HG03135 (cell line): ENCODE measurements around the gene RAB3GAP1.
A peak's percentile ranks its signal among the peaks of the same experiment; 100 is the strongest.
"Not testable (repeated sequence)": the region's sequence is repeated elsewhere in the genome, so short reads cannot be mapped to it uniquely, and the experiment has no call there.

Source experiments
- ATAC-seq: cut with Tn5 transposase; IDR thresholded peaks from one replicate; pipeline ENCODE4 v1.9.1; 2021; ENCODE audit warnings: mild to moderate bottlenecking, moderate library complexity; ENCODE audit not compliant: unreplicated experiment

The RAB3GAP1 gene

DNA sequence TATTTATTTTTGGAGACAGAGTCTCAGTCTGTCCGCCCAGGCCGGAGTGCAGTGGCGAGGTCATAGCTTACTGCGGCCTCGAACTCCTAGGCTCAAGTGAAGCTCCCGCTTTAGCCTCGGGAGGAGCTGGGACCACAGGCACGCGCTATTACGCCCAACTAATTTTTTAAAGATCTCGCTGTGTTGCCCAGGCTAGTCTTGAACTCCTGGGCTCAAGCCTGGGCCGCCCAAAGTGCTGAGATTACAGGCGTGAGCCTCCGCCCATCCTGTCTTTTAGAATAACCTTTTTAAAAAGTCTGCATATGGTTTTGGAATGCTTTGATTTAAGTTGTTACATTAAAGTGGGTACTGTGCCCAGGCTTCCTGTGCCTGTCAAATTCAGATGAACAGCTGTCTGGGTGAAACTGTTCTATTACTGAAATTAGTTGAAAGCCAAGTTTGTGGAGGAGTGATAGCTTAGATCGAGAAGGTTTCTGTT is 944 bp downstream of the RAB3GAP1 start:
- ATAC-seq, result peak; percentile 27

DNA sequence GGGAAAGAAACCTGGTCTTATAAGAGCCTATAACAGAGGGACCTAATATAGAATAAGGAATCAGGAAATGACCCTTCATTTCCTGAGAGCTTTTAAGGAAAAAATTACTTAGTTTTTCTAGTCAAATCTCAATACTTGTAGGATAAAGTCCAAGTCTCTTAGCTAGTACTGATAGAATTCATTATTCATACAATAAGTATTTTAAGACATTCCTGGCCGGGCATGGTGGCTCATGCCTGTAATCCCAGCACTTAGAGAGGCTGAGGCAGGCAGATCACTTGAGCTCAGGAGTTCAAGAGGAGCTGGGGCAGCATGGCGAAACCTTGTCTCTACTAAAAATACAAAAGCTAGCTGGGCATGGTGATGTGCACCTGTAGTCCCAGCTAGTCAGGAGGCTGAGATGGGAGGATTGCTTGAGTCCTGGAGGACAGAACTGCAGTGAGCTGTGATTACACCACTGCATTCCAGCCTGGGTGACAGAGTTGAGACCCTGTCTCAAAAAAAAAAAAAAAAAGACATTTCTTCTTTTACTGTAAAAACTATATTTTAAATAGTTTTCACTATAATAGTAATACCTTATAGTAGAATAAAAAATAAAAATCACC is 3.2 kb downstream of the RAB3GAP1 start:
- ATAC-seq, result no peak

DNA sequence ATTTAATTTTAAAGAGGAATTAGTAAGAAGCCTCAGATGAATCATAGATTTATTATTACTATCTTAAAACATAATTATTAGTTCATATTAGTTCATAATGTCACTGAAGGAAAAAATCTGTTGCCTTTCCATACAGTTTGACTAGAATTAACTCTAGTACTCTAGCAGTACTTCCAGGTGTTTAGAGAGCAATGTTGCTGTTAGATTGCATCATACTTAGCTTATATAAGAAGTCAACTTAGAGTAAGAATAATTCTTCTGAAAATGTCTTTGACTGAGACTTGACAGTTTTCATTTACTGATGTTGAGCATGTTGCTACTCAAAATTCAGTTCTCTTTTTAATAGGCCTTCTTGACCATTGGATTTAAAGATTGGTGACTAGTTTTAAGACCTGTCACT is 4.7 kb downstream of the RAB3GAP1 start:
- no peak for ATAC-seq

DNA sequence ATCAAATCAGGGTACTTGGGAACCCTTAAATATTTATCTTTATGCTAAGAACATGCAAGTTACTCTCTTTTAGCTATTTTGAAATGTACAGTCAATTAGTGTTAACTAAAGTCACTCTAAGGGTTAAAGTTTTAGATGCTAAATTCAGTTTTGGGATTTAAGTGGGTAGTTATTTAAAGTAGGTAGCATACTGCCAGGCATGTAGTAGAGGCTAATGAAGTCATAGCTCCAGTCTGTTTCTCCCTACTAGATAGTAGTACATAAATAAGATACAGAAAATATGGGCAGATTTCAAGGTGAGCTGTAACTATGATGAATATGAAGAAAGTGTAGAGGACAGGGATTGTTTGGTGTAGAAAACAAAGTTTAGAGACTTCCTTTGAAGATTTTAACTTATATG is 7.5 kb downstream of the RAB3GAP1 start:
- no peak for ATAC-seq

DNA sequence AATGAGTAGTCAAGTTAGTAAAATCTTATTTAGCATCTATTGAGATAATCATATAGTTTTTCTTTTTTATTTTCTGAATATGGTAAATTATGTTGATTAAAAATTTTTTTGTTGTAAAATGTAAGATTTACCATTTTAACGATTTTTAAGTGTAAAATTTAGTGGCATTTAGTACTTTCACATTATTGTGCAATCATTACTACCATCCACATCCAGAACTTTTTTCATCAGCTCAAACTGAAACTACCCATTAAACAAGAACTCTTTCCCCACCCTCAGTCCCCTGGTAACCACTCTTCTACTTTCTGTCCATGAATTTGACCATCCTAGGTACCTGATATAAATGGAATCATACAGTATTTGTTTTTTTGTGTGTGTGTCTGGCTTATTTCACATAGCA is 11.1 kb downstream of the RAB3GAP1 start:
- no peak for ATAC-seq

DNA sequence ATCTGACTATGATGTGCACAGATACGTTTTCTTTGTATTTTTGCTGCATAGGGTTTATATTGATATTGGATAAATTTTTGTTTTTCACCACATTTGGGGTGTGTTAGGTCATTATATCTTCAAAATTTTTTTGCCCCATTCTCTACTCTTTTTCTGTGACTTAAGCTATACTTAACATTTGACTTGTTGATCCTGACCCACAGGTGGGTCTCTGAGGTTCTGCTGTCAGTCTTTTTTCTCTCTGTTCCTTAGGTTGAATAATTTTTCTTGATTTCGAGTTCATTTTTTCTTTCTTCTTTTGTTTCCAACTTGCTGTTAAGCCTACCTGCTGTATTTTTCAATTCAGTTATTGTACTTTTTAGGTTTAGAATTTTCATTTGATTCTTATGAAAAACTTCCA is 12.1 kb downstream of the RAB3GAP1 start:
- no peak for ATAC-seq

DNA sequence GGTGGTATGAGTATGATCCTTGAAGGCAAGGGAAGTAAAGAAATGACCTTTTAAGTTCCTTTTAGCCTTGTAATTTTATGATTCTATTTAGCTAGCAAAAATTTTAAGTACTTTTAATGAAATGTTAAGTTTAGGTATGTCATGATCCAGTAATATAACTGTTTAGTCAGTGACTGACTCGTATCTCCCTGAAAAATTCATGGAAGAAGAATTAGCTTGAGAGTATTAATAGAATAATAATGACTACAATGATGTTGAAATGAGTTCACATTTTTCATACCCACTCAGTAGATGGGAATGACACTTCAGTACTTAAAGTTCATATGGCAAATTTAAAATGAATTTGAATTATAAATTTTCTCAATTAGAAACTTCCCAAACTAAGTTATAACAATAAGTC is 14.6 kb downstream of the RAB3GAP1 start:
- ATAC-seq, result no peak

DNA sequence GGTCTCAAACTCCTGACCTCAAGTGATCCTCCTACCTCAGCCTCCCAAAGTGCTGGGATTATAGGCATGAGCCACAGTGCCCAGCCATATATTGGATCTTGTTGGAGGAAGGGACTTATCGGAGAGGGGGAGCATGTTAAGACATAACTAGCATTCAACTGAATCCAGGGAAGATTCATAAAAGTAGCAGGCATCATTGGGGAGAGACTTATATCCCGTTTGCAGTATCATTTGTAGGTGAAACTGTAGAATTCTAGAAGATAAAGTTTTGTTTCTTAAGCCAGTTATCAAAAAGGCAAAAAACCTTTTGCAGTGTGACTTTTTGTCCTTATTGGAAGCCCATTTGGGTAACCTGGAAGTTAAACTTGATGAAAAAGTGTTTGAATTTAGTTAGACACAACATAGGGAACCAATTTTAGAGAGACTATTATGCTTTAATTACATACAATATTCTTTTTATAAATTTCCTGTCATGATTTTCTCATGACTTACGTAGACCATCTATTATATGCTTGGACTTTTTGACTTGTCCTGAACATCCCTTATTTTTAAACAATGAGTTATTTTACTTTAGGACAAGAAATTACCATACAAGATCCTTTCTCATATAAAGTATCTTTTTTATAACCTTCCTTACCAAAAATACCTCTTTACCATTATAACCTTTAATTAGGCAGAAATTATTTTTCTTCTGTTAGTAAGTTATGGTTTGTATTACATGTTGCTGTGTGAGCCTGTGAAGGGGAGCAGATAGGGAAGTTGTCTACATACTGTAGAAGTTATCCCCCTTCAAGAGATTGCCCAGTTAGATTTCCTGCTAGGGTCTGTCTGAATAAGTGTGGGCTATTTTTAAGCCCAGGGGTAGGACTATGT is 20.3 kb downstream of the RAB3GAP1 start:
- no peak for ATAC-seq

DNA sequence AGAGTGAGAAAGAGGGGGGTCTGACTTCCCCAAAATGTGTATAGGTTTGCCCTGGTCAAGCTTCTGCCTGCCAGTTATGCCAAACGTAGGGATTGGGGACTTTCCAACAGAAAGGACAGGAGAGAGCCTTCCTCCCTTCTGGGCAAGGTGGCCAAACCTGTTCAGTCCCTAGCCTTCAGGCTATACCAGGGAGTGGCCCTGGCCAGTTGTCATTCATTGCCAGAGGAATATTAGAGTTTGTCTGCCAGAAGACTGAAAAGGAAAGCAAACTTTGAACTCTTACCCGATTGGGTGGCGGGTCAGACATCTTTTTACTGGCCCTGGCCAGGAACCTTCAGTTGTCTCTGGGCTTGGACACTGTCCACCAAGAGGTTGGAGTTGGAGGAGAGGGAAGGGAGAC is 22.1 kb downstream of the RAB3GAP1 start:
- ATAC-seq, result no peak

DNA sequence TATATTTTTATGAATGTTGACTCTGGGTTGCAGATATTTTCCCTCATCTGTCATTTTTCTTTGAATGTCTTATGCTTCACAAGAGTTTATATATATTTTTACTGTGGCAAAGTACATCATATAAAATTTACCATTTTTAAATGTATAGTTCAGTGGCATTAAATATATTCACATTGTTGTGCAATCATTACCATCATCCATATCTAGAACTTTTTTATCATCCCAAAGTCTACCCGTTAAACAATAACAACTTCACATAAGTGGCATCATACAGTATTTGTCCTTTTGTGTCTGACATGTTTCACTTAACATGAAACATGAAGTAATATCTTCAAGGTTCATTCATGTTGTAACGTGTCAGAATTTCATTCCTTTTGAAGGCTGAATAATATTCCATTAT is 24.5 kb downstream of the RAB3GAP1 start:
- no peak for ATAC-seq

DNA sequence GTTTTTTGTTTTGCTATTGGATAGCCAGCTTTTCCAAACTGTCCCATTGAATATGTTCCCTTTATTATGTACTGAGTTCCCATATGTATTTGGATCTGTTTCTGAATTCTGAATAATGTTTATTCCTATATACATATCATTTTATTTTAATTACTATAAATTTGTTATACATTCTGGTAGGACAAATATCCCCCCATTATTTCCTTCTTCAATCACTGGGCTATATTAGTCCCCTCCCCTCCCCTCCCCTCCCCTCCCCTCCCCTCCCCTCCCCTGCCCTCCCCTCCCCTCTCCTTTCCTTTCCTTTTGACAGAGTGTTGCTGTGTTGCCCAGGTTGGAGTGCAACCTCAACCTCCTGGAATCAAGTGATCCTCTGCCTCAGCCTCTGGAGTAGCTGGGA is 26.3 kb downstream of the RAB3GAP1 start:
- no peak for ATAC-seq

DNA sequence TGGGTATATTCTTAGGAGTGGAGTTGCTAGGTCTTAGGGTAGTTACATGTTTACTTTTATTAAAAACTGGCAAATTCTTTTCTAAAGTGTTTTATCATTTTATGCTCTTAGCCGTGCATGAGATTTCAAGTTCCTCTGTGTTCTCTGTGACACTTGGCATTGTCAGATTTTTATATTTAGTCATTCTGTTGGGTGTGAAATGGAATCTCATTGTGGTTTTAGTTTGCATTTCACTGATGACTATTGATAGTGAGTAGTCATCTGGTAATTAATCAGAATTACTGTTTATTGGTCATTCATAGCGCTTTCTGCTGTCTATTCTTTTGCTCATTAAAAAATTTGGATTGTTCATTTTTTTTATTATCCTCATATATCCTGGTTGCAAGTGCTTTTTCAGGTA is 34.1 kb downstream of the RAB3GAP1 start:
- ATAC-seq, result no peak

DNA sequence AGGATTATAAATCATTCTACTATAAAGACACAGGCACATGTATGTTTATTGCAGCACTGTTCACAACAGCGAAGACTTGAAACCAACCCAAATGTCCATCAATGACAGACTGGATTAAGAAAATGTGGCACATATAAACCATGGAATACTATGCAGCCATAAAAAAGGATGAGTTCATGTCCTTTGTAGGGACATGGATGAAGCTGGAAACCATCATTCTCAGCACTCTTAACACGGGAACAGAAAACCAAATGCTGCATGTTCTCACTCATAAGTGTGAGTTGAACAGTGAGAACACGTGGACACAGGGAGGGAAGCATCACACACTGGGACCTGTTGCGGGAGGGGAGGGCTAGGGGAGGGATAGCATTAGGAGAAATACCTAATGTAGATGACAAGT is 37.5 kb downstream of the RAB3GAP1 start:
- ATAC-seq, result not testable (repeated sequence)

DNA sequence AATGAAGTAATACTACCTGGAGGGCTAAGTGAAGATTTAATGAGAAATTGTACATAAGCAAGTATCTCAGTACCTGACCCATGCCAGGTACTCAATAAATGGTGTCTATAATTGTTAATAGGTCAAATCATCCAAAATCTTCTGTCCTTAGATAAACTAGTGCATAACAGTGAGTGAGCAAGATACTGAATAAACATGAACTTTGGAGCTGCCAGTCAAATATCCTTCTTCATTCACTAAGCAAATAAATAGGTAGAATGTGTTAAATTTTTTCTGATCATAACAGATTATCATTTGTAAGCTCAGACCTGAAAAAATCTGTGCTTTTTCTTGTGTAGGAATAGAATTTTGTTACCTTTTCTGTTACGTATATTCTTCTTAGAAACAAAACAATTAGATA is 39.6 kb downstream of the RAB3GAP1 start:
- ATAC-seq, result no peak

DNA sequence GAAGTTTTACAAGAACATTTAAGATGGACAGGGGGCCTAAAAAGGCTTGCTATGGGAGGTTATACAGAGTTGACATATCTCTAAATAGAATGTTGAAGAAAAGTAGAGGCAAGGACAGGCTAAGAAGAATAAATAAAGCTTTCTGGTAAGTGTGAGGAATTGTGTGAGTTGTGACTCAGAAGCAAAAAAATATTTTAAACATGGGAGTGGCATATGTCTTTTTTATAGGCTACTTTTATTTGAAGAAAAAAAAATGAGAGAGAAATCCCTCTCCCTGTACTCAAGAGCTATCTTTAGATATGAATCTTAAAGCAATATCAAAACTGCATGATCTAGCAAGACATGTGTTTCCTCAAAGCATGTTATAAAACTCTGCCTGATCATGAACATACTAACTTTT is 41.1 kb downstream of the RAB3GAP1 start:
- ATAC-seq, result no peak

DNA sequence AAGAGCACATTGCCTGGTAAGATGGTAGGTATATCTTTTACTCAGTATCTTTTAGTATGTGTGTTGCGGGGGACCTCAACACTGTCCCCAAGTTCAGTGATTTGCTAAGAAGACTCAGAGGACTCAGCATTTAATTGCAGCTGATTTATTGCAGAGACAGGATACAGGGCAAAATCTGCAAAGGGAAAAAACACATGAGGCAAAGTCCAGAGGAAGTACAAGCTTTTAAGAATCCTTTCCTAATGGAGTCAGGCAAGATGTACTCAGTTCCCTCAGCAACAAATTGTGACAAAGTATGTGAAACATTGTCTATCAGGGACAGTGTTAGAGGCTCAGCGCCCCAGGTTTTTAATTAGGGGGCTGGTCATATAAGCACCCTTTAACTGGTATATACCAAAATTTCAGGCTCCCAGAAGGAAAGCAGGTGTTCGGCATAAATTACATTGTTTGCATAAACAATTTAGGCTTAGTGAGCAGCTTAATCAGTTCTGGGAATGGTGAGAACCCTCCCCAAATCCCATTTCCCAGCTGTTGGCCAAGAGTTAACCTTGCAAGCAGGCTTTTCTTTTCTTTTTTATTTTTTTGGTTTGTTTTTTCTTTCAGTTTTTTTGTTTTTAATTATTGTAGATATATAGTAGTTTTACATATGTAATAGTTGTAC is 41.7 kb downstream of the RAB3GAP1 start:
- no peak for ATAC-seq

DNA sequence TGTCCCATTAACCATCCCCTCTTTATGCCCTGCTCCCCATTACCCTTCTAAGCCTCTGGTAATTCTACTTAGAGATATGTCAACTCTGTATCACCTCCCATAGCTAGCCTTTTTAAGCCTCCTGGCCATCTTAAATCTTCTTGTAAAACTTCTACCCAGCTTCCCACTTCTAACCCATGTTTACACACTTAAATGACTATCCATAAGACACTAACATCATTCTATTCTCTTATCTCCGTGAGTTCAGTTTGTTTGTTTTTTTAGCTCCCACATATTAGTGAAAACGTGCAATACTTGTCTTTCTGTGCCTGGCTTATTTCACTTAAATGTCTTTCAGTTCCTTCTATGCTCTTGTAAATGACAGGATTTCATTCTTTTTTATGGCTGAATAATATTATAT is 42.4 kb downstream of the RAB3GAP1 start:
- ATAC-seq, result no peak

DNA sequence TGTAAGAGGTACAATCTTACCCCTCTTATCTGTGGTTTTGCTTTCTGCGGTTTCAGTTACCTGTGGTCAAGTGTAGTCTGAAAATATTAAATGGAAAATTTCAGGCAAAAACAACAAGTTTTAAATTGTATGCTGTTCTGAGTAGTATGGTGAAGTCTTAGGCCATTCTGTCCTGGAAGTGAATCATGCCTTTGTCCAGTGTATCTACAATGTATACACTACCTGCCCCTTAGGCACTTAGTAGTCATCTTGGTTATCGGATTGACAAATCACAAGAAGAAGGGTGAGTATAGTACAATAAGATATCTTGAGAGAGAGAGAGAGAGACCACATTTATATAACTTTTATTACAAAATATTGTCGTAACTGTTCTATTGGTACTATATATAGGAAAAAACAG is 43.5 kb downstream of the RAB3GAP1 start:
- no peak for ATAC-seq

DNA sequence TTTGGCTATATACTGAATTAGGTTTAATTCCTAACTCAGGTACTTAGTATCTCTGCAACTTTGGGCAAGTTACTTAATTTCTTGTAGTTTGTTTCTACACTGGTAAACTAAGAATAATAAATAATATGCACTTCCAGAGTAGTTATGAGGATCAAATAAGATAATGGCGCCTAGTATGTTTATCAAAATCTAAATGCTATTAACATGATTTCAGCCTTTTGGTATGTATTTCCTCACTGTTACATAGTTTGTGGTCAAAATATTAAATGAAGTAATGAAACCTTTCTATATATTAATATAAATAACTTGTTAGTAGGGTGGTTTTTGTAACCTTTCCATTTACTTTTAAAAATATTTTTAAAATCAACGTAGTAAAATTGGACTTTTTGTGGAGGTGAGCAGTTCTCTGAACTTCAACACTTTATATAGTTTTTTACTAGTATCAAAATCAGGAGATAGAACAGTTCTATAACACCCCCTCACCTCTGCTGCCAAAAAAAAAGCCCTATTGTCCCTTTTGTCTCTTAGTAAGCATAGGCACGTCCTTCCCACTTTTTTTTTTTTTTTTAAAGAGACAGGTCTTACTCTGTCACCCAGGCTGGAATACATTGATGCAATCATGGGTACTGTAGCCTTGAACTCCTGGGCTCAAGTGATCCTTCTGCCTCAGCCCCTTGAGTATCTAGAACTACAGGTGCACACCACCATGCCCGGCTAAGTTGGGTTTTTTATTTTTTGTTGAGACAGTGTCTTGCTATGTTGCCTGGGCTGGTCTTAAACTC is 44.8 kb downstream of the RAB3GAP1 start:
- ATAC-seq, result no peak

DNA sequence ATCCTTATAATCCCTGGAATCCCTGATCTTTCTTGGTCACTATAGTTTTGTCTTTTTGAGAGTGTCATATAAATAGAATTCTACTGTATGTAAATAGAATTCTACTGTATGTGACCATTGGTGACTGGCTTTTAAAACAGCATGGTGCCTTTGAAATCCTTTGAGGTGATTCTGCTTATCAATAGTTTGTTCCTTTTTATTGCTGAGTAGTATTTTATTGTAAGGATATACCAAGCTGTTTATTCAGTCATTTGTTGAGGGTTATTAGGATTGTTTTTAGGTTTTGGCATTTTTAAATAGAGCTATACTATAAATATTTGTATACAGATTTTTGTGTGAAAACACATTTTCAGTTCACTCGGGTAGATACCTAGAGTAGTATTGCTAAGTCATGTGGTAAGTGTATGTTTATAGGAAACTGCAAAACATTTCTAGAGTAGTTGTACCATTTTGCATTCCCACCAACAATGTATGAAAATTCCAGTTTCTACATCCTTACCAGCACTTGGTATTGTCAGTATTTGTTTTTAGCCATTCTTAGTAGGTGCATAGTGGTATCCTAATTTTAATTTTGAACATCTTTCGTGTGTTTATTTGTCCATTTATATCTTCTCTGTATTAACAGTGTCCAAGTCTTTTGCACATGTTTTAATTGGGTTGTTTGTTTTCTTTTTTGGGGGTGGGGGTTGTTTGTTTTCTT is 45.6 kb downstream of the RAB3GAP1 start:
- ATAC-seq, result no peak
